NCI-H748 treated with DMSO at 0.1 percent for 48 hours (cell line): ENCODE measurements around the gene HADHA.

Source experiments
- DNase-seq: peaks from one replicate; lab custom pipeline; 2025; lab: John Stamatoyannopoulos, UW

The HADHA gene

DNA sequence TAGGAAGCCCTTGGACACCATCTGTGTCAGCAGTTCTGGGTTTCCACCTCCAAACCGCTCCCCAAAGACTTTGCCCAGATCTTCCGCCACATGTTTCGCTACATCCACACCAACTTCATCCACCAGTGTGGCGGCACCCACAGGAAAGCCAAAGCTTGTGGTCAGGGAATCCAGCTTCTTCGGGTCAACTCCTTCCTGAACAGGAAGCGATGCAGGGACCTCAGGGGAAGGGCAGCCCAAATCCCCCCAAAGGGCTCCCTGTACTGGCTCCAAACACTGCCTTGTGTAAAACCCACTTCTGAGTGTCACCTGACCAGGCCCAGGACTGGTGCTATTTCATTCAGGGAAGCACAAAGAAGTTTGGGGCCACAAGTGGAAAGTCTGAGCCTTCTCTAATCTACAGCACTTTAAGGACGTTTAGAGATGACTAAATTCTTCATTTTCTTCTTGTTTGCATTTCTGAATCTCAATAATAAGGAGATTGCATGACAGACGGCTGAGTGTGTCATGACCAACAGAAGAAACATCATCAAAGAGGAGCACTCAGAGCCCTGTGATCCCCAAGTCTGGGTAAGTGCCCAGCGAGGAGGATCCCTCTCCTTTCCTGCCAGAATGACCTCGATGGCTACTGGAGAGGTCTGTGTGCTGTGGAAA is 50.7 kb downstream of the HADHA start:
- DNase-seq, result no peak

DNA sequence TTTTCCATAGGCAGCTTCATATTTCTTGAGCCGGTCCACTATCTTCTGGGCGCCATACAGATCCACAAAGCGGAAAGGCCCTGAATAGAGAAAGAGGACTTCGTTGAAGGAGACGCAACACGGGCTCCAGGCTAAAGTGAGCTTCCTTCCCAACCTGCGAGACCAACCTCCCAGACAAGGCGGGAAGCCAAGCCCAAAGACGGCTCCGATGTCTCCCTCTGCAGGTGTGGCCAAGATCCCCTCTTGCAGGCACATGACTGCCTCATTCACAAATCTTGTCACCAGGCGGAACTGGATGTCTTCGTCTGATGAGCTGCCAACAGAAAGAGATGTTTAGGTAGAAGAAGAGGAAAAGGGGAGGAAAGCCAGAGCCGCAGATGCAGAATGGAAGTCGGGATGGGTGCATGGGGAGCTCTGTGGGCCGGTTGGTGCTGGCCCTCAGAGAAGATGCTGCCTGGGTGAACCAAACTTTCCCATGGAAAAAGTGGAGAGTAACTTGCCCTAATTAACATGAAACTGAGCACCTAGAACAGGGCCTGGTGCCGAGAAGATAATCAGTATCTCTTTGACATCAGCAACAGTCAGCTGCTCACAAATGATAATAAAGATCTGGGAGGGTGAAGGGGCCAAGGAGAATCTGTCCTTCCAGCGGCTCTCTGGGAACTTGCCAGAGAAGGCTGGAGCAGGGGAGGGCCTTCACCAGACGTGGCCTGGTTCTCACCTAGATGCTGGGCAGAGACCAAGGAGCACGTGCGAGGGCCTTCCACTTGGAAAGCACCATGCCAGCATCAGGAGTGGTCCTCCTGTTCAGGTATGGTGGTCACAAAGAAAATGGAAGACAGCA is 52.9 kb downstream of the HADHA start:
- DNase-seq, result no peak

GRCh38 chr2:26190369-26190768 is 54.1 kb downstream of the HADHA start:
- no peak for DNase-seq

DNA sequence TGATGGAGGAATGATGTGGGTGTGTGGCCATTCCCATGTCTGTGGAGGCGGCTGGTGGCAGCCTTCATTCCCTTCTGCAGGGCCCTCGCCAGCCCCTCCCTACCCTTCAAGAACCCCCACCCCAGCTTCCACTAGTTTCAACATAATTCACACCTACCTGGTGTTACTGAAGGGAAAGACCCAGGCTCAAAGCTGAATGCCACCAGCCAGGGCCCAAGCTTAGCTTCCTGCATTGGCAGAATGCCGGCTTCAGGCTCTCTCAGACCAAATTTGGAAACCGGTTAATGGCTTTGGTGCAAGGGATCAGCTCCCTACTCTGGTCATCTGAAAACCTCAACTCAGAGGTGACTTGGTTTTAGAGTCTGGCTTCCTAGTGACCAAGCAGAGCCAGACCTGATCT is 54.7 kb downstream of the HADHA start:
- DNase-seq, result no peak

DNA sequence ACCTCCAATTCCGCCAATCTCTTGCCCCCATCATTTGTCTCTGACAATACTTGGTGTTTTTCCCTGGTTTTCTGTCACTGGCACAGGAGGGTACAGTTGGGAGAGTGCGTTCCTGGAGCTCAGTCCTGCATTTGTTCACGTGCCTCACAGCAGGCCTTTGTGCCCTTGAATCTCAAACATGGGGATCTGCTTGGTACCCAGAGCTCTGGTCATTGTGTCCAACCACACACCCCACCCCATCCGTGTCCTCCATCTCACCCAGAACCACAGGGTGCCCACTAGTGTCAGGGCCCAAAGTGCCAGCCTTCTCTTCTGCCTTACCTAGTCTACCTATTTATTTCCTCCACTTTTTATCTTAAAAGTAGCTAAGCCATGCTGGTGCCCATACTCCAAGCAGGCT is 55.3 kb downstream of the HADHA start:
- no peak for DNase-seq

- DNase-seq, result no peak
These were observed 56.8 kb downstream of the HADHA start for GRCh38 chr2:26187537-26188104.

DNA sequence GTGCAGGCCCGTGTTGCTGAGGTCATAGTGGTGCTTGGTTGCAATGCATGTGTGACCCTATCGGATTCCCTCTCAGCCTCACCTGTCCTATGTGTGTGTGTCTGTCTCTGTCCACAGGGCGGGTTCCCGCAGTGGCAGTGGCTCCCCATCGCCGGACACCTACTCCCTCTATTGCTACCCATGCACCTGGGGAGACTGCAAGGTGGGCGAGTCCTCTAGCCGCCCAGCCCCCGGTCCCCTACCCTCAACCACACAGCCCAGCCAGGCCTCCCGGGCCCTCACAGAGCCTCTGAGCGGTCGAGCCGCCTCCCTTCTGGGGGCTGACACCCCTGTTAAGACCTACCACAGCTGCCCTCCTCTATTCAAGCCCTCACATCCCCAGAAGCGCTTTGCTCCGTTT is 57.3 kb downstream of the HADHA start:
- DNase-seq, result no peak

DNA sequence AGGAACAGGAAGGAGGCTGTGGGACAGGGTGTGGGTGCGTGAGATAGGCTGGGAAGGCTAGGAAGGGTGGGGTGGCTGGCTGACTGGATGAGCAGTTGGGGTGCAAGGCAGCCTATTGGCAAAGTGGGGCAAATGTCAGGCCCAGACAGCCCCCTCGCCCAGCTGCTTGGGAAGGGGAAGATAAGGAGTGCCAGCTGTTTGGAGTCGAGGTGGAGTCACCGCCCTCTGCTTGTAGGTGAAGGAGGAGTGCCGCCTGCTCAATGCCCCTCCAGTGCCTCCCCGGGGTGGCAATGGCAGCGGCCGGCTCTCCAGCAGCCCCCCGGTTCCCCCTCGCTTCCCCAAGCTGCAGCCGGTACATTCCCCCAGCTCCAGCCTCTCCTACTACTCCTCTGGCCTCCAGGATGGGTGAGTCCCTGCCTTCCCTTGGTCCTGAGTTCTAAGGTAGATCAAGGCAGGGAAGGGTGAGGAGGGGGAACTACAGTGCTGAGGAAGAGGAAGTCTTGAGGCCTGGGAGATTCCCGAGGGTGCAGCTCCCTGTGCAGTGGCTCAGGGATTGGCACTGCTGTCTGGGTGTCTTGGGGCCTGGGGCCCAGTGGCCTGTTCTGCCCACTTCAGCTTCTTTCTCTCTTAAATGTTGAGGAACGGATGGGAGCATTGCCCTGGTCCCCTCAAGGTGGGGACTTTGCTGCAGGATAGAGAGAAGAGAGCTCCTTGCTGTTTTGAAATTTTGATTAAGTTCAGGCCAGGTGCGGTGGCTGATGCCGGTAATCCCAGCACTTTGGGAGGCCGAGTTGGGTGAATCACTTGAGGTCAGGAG is 58.3 kb downstream of the HADHA start:
- no peak for DNase-seq

DNA sequence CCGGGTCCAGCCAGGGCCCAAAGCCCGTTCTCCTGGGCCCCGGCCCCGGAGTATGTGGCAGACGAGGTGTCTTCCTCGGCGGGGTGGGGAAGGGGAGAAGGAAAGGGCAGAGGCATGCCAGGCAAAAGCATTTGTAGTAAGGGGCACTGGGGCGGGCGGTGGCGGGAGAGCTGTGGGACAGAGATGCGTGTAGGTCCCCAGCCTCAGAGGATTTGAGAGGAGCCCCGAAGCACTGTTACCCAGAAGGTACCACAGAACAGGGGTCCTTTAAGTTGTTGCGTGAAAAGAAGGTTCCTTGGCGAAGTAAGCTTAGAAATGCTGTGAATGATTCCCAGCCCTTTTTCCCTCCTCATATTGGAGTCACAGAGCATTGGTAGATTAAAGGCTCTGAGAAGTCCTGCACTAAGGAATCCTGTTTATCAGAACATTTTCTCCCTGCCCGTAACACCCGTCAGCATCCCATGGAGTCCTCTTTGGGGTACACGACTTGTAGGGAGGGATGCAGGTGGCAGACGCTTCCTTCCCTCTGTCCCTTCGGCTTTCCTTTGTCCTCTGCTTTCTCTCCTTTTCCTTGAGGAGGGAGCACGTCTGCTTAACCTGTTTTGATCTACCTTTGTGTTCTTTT is 59.0 kb downstream of the HADHA start:
- DNase-seq, result no peak

GRCh38 chr2:26184555-26185303 is 59.7 kb downstream of the HADHA start:
- peak; percentile 22 for DNase-seq

DNA sequence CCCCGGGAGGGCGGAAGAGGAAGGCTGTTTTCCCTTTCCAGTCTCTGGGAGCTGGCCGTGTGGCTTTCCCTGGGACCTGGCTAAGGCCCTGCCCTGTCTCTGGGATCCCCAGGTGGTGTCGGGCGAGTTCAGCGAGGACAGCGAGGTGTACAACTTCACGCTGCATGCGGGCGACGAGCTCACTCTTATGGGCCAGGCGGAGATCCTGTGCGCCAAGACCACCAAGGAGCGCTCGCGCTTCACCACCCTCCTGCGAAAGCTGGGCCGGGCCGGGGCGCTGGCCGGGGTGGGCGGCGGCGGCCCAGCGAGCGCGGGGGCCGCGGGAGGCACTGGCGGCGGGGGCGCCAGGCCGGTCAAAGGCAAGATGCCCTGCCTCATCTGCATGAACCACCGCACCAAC is 60.3 kb downstream of the HADHA start:
- DNase-seq, result no peak

DNA sequence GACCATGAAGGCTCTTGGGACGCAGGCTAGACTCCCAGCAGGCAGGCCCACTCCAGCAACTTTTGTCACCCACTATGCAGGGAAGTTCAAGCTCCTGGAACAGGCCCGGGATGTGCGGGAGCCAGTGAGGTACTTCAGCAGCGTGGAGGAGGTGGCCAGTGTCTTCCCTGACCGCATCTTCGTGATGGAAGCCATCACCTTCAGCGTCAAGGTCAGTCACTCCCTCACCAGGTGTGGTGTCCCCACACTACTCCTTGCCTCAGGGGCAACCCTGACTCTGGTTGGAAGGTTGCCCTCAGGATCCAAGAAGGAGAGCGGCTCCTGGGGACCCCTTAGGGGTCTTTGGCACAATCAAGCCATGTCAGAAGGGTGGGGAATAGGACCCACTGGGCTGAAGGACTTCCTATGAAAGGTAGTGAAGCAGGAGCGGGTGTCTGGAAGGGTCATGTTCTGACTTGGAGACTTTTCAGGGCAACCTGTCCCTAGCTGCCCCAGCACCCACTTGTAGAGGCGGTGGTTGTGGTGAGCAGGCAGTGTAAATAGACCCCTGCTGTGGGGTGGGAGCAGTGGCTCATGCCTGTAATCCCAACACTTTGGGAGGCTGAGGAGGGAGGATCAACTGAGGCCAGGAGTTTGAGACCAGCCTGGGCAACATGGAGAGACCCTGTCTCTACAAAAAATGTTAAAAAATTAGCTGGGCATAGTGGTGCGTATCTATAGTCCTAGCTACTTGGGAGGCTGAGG is 61.4 kb downstream of the HADHA start:
- no peak for DNase-seq

GRCh38 chr2:26182441-26182840 is 62.0 kb downstream of the HADHA start:
- no peak for DNase-seq

GRCh38 chr2:26179446-26179913 is 65.0 kb downstream of the HADHA start:
- no peak for DNase-seq

GRCh38 chr2:26178746-26179436 is 65.5 kb downstream of the HADHA start:
- no peak for DNase-seq

DNA sequence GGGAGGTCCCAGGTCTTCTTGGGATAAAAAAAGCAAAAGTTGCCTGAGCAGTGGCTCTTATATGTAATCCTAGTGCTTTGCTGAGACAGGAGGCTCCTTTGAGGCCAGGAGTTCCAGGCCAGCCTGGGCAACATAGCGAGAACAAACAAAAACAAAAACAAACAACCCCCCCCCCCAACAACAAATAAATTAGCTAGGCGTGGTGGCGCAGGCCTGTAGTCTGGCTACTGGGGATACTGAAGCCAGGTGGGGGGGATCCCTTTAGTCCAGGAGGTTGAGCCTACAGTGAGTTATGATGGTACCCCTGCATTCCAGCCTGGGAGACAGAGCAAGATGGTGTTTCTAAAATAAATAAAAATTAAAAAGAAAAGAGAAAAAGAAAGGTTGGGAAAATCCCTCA is 66.2 kb downstream of the HADHA start:
- DNase-seq, result no peak

DNA sequence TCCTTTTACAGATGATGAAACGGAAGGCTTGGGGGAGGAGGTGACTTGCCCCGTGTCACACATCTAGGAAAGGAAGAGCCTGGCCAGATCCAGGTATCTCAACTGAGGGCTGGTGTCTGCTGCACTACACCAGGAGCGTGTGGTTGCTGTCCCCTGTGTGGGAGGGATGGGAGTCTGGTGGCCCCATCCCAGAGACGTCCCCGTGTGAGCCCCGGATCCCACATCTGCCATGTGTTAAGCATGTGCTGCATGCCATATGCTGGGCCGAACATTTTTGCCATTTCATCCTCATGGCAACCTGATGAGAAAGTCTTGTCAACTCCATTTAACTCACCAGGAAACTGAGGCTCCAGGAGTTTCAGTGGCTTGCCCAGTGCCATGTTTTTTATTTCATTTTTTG is 67.3 kb downstream of the HADHA start:
- no peak for DNase-seq

DNA sequence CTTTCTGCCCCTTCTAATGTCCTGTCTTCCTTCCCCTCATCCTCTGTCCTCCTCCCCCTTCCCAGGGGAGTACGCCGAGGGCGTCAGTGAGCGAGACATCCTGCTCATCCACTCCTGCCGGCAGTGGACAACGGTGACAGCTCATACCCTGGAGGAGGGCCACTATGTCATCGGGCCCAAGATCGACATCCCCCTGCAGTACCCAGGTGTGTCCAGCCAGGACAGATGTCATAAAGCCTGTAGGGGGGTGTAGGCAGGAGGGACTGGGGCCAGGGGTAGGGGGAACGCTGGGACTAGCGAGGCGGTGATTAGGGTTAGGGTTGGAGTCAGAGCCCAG is 68.2 kb downstream of the HADHA start:
- DNase-seq, result no peak

DNA sequence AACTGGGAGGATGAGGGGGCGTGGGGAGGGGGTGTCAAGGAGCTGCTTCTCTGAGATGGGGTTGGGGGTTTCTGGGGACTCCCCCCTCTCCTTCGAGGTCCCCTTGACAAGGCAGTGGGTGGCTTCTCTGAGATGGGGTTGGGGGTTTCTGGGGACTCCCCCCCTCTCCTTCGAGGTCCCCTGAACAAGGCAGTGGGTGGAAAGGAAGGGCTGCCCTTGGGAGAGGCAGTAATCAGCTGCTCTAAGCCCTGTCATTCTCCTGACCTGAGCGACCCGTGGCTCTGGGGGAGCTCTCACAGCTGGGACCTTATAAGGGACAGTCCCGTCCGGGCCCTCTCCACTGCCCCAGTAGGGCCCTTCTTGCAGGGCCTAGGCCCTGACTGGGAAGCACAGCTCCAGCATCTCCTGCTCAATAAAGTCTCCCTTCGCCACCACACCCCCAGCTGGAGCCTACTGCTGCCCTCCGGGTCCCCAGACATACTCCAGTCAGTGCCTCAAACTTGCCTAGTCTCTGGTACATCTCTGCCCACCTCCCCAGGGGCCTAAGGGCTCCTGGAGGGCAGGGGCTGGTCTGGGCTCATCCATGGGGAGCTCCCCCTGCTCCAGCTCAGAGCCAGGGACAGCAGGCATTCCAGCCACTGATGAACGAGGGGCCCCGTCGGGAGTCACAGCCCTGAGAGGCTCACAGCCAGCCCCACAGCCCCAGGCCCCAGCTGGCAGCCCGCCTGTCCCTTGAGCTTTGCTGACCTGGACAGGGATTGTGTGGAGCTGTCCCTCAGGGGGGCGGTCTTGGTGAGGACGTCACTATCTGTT is 68.8 kb downstream of the HADHA start:
- no peak for DNase-seq
